ENCODE measurements around the gene MTHFD2.

Gene MTHFD2

DNA sequence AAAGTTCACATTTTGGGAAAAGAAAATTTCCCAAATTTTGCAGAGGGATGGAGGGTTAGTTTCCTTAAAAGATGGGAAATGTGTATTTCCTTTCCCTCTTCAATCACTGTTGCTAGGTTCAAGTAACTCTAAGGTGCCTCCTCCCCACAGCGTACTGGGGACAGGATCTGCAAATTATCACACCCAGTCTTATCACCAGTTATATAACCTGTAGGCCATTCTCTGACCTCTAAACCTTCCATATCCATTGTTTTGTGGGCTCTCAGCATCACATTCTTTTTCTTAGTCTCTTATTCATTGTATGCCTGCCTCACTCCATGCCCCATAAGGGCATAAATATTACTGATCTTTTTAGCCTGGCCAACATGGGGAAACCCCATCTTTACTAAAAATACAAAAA is 3.6 kb upstream of the MTHFD2 start:
- Histone ChIP-seq H3K4me3 (ENCODE audit: low read length) (no peak overlapping the region), H3K36me3 (ENCODE audit: control insufficient read depth, insufficient read depth, low read length) (no peaks in the 10 kb centered on the region), H3K27ac (ENCODE audit: low read length) (no peak overlapping the region), H3K9me3 (ENCODE audit: control insufficient read depth, insufficient read depth, low read length) (no peaks in the 10 kb centered on the region), H3K4me1 (ENCODE audit: control insufficient read depth, insufficient read depth, low read length) (peaks cover 1% of the 10 kb centered on the region; the same call in 1 of the 2 replicates), H3K27me3 (ENCODE audit: control insufficient read depth, insufficient read depth, low read length) (no peaks in the 10 kb centered on the region)
- DNase-seq (ENCODE audit: low read depth, low spot score), result no peak
- no CpG with 5 or more reads among the region's 1 CpG for WGBS (ENCODE audit: insufficient coverage, insufficient read length)

DNA sequence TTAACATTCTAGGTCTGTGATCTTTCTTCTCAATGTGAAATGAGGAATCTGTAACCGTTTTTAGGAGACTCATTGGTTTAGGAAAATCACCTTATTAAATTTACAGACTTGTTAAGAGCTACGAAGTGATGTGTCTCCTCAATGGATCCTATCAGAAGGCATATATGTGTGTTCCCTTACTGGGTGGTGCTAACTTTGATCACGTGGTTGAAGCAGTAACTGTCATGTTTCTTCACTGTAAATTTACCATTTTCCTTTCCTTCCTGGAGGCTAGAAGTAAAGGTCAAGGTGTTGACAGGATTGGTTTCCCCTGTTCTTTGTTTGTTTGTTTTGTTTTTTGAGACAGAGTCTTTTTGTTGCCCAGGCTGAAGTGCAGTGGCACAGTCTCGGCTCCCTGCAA is 1.4 kb upstream of the MTHFD2 start:
- no peak overlapping the region for H3K4me3 ChIP-seq (ENCODE audit: low read length)
- H3K27ac ChIP-seq (ENCODE audit: low read length), result no peak overlapping the region
- no peaks in the 10 kb centered on the region for H3K27me3 ChIP-seq (ENCODE audit: control insufficient read depth, insufficient read depth, low read length)
- DNase-seq (ENCODE audit: low read depth, low spot score), result no peak
- peaks cover 1% of the 10 kb centered on the region; the same call in 1 of the 2 replicates for H3K4me1 ChIP-seq (ENCODE audit: control insufficient read depth, insufficient read depth, low read length)
- no CpG with 5 or more reads among the region's 4 CpGs for WGBS (ENCODE audit: insufficient coverage, insufficient read length)
- H3K9me3 ChIP-seq (ENCODE audit: control insufficient read depth, insufficient read depth, low read length), result no peaks in the 10 kb centered on the region
- no peaks in the 10 kb centered on the region for H3K36me3 ChIP-seq (ENCODE audit: control insufficient read depth, insufficient read depth, low read length)

DNA sequence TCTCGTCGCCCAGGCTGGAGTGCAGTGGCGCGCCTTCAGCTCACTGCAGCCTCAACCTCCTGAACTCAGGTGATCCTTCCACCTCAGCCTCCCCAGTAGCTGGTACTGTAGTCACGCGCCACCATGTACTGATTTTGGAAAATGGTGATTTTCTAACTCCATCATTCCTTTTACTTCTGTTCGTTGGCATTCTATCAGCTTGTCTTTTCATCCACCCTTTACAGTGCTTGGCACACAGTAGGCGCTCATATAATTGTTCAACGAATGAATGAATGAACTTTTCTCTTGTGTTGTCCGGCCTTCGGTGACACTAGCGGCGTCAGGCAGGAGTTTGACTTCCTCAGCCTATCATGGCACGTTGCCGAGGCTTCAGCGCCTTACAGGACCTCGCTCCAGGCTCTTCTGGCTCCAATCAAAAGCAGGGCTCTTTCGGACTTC is 373 bp upstream of the MTHFD2 start:
- DNase-seq (ENCODE audit: low read depth, low spot score), result no peak
- Histone ChIP-seq H3K36me3 (ENCODE audit: control insufficient read depth, insufficient read depth, low read length) (no peaks in the 10 kb centered on the region), H3K4me3 (ENCODE audit: low read length) (peak overlapping the region; percentile 13; the same call in 1 of the 2 replicates), H3K27me3 (ENCODE audit: control insufficient read depth, insufficient read depth, low read length) (no peaks in the 10 kb centered on the region), H3K27ac (ENCODE audit: low read length) (no peak overlapping the region), H3K9me3 (ENCODE audit: control insufficient read depth, insufficient read depth, low read length) (no peaks in the 10 kb centered on the region), H3K4me1 (ENCODE audit: control insufficient read depth, insufficient read depth, low read length) (peaks cover 1% of the 10 kb centered on the region; the same call in 1 of the 2 replicates)
- WGBS (ENCODE audit: insufficient coverage, insufficient read length), result no CpG with 5 or more reads among the region's 18 CpGs

DNA sequence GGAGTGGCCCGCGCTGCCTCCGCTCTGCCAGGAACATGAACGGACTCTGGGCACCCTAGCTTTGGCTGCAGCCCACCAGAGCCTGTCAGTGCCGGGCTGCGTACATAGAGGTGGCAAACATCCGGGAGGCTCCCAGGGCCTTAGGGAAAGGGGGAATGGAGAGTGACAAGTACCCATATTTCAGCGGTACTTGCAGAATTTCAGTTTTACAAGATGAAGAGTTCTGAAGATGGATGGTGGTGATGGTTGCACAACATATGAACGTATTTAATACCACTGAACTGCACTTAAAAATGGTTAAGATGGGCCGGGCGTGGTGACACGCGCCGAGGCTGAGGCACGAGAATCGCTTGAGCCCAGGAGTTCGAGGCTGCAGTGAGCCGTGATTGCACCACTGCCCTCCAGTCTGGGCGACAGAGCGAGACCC is 873 bp downstream of the MTHFD2 start:
- Histone ChIP-seq H3K27ac (ENCODE audit: low read length) (no peak overlapping the region), H3K27me3 (ENCODE audit: control insufficient read depth, insufficient read depth, low read length) (no peaks in the 10 kb centered on the region), H3K9me3 (ENCODE audit: control insufficient read depth, insufficient read depth, low read length) (no peaks in the 10 kb centered on the region), H3K4me3 (ENCODE audit: low read length) (peak overlapping the region; percentile 61), H3K36me3 (ENCODE audit: control insufficient read depth, insufficient read depth, low read length) (no peaks in the 10 kb centered on the region), H3K4me1 (ENCODE audit: control insufficient read depth, insufficient read depth, low read length) (peaks cover 1% of the 10 kb centered on the region; the same call in 1 of the 2 replicates)
- no CpG with 5 or more reads among the region's 20 CpGs for WGBS (ENCODE audit: insufficient coverage, insufficient read length)
- no peak for DNase-seq (ENCODE audit: low read depth, low spot score)

DNA sequence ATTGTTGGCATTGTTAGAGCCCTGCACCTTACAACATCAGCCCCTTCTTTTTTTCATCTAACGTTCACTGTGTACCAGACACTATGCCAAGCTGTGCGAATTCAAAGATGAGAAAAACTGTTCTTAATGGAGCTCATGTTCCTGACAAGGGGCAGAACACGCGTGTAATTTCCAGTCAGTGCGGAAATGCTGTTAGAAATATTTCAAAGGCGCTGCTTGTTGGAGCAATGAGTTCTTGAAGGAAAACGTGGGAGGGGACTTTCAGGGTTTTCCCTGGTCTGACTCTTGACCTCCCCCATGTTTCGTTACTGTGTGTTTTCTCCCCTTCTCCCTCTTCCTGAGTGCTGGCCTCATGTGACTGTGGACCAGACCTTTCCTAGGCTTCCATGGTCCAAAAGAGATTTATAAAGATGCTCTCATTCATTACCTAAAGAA is 1.5 kb downstream of the MTHFD2 start:
- H3K4me3 ChIP-seq (ENCODE audit: low read length), result peak overlapping the region; percentile 61; the same call in 1 of the 2 replicates
- peaks cover 4% of the 10 kb centered on the region; the same call in 1 of the 2 replicates for H3K4me1 ChIP-seq (ENCODE audit: control insufficient read depth, insufficient read depth, low read length)
- no peaks in the 10 kb centered on the region for H3K9me3 ChIP-seq (ENCODE audit: control insufficient read depth, insufficient read depth, low read length)
- H3K36me3 ChIP-seq (ENCODE audit: control insufficient read depth, insufficient read depth, low read length), result peaks cover 3% of the 10 kb centered on the region; the same call in 1 of the 2 replicates
- H3K27me3 ChIP-seq (ENCODE audit: control insufficient read depth, insufficient read depth, low read length), result no peaks in the 10 kb centered on the region
- WGBS (ENCODE audit: insufficient coverage, insufficient read length), result no CpG with 5 or more reads among the region's 8 CpGs
- no peak overlapping the region for H3K27ac ChIP-seq (ENCODE audit: low read length)
- DNase-seq (ENCODE audit: low read depth, low spot score), result no peak

DNA sequence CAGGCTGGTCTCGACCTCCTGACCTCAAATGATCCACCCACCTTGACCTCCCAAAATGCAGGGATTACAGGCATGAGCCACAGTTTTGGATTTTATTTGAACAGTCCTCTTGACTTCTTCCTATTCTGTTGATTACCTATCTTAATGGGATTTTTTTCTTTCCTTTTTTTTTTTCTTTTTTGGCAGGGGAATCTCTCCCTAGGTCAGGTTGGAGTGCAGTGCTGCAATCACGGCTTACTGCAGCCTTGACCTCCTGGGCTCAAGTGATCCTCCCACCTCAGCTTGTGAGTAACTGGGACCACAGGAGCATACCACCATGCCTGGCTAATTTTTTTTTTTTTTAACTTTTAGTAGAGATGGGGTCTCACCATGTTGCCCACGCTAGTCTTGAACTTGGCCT is 2.8 kb downstream of the MTHFD2 start:
- H3K27me3 ChIP-seq (ENCODE audit: control insufficient read depth, insufficient read depth, low read length), result no peaks in the 10 kb centered on the region
- H3K4me1 ChIP-seq (ENCODE audit: control insufficient read depth, insufficient read depth, low read length), result peaks cover 5% of the 10 kb centered on the region
- WGBS (ENCODE audit: insufficient coverage, insufficient read length), result no CpG with 5 or more reads among the region's 3 CpGs
- no peak overlapping the region for H3K27ac ChIP-seq (ENCODE audit: low read length)
- no peaks in the 10 kb centered on the region for H3K9me3 ChIP-seq (ENCODE audit: control insufficient read depth, insufficient read depth, low read length)
- H3K4me3 ChIP-seq (ENCODE audit: low read length), result no peak overlapping the region
- H3K36me3 ChIP-seq (ENCODE audit: control insufficient read depth, insufficient read depth, low read length), result peaks cover 5% of the 10 kb centered on the region
- no peak for DNase-seq (ENCODE audit: low read depth, low spot score)

DNA sequence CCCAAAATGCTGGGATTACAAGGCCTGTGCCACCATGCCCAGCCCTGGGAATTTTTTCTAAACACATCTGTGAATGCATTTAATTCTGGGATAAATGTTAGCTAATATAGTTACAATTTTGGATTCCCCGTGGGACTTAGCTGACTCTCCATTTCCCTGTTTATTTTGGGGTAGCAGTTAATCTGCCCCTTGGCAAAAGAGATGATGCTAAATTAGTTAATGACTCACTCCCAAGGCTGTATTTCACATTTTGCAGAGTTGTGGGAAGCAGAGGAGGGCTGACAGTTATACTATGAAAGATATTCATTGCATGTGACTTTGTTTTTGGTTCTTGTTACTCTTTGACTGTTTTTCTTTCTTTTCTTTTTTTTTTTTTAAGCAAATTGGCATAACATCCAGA is 3.2 kb downstream of the MTHFD2 start:
- no peak overlapping the region for H3K27ac ChIP-seq (ENCODE audit: low read length)
- peaks cover 7% of the 10 kb centered on the region for H3K36me3 ChIP-seq (ENCODE audit: control insufficient read depth, insufficient read depth, low read length)
- no peaks in the 10 kb centered on the region for H3K27me3 ChIP-seq (ENCODE audit: control insufficient read depth, insufficient read depth, low read length)
- no peak overlapping the region for H3K4me3 ChIP-seq (ENCODE audit: low read length)
- no CpG with 5 or more reads among the region's 1 CpG for WGBS (ENCODE audit: insufficient coverage, insufficient read length)
- H3K9me3 ChIP-seq (ENCODE audit: control insufficient read depth, insufficient read depth, low read length), result no peaks in the 10 kb centered on the region
- peaks cover 7% of the 10 kb centered on the region for H3K4me1 ChIP-seq (ENCODE audit: control insufficient read depth, insufficient read depth, low read length)
- no peak for DNase-seq (ENCODE audit: low read depth, low spot score)

DNA sequence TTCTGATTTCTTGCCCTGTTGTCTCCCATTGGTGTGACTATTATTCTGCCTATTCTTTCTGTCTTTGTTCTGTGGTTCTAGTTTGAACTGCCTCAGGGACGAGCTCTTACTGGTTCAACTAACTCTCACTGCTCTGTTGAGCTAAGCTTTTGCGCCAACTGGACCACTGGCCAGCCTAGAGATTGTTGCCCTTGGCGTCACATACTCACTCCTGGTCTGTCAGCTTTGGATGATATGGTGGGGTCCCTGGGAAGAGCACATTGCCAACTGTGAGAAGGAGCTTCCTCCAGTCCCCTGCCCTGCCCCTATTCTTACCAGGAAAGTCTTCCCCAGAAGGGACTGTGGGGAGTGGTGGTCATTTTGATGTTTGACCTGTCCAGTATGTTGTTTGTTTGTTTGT is 6.0 kb downstream of the MTHFD2 start:
- no CpG with 5 or more reads among the region's 3 CpGs for WGBS (ENCODE audit: insufficient coverage, insufficient read length)
- Histone ChIP-seq H3K27me3 (ENCODE audit: control insufficient read depth, insufficient read depth, low read length) (no peaks in the 10 kb centered on the region), H3K9me3 (ENCODE audit: control insufficient read depth, insufficient read depth, low read length) (no peaks in the 10 kb centered on the region), H3K36me3 (ENCODE audit: control insufficient read depth, insufficient read depth, low read length) (peaks cover 11% of the 10 kb centered on the region), H3K27ac (ENCODE audit: low read length) (no peak overlapping the region), H3K4me1 (ENCODE audit: control insufficient read depth, insufficient read depth, low read length) (peaks cover 6% of the 10 kb centered on the region), H3K4me3 (ENCODE audit: low read length) (no peak overlapping the region)
- no peak for DNase-seq (ENCODE audit: low read depth, low spot score)

DNA sequence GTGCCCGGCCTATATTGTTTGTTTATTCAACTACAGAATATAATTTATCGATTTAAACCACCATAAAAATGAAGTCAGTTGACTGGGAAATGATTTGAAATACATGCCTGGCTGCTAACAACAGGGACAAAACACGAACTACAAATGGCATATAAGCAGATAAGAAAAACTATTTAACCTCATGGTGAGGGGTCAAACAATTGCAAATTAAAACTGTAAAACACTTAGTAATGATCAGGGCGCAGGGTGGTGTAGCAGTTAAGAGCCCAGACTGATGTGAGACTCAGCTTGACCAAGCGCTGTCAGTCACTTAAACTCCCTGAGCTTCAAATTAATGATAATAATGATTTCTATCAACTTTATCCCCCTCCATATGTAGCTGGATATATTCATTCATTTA is 6.7 kb downstream of the MTHFD2 start:
- Histone ChIP-seq H3K4me3 (ENCODE audit: low read length) (no peak overlapping the region), H3K27ac (ENCODE audit: low read length) (no peak overlapping the region), H3K36me3 (ENCODE audit: control insufficient read depth, insufficient read depth, low read length) (peaks cover 16% of the 10 kb centered on the region), H3K9me3 (ENCODE audit: control insufficient read depth, insufficient read depth, low read length) (no peaks in the 10 kb centered on the region), H3K4me1 (ENCODE audit: control insufficient read depth, insufficient read depth, low read length) (peaks cover 6% of the 10 kb centered on the region), H3K27me3 (ENCODE audit: control insufficient read depth, insufficient read depth, low read length) (no peaks in the 10 kb centered on the region)
- no peak for DNase-seq (ENCODE audit: low read depth, low spot score)
- WGBS (ENCODE audit: insufficient coverage, insufficient read length), result no CpG with 5 or more reads among the region's 5 CpGs

DNA sequence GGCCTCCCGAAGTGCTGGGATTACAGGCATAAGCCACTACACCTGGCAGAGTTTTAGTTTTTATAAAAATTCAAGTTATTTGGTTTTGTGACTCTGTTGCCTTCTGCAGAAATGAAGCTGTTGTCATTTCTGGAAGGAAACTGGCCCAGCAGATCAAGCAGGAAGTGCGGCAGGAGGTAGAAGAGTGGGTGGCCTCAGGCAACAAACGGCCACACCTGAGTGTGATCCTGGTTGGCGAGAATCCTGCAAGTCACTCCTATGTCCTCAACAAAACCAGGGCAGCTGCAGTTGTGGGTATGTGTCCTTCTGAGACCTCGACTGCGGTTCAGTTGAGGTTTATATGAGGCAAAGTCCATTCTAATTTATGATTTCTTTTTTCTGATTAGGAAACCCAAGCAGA is 7.2 kb downstream of the MTHFD2 start:
- WGBS (ENCODE audit: insufficient coverage, insufficient read length), result no CpG with 5 or more reads among the region's 6 CpGs
- DNase-seq (ENCODE audit: low read depth, low spot score), result no peak
- no peaks in the 10 kb centered on the region for H3K27me3 ChIP-seq (ENCODE audit: control insufficient read depth, insufficient read depth, low read length)
- peaks cover 16% of the 10 kb centered on the region for H3K36me3 ChIP-seq (ENCODE audit: control insufficient read depth, insufficient read depth, low read length)
- H3K9me3 ChIP-seq (ENCODE audit: control insufficient read depth, insufficient read depth, low read length), result no peaks in the 10 kb centered on the region
- H3K27ac ChIP-seq (ENCODE audit: low read length), result no peak overlapping the region
- peaks cover 6% of the 10 kb centered on the region for H3K4me1 ChIP-seq (ENCODE audit: control insufficient read depth, insufficient read depth, low read length)
- no peak overlapping the region for H3K4me3 ChIP-seq (ENCODE audit: low read length)

DNA sequence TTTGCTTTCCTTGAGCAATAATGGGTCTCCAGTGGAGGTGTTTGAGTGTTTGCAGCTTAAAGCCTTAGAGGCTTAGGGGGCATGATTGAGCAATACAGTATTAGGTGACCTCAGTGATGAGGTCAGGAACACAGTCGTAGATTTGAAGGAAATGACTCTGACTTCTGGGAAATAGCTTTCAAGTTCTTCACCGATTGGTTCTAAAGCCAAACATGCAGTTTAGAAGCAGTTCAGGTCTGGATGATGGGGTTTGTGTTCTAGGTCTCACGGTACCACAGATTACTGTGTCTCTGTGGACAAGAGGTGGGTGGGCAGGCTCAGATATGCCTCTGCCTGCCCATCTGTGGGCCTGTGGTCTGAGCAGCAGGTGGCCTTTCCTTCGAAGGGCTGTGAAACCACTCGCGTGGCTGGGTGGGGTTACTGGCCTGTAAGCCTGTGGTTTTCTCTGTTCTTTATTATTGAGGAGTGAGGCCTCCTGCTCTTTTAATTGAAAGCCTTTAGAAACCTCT is 7.8 kb downstream of the MTHFD2 start:
- peaks cover 19% of the 10 kb centered on the region for H3K36me3 ChIP-seq (ENCODE audit: control insufficient read depth, insufficient read depth, low read length)
- no peak overlapping the region for H3K4me3 ChIP-seq (ENCODE audit: low read length)
- no peak overlapping the region for H3K27ac ChIP-seq (ENCODE audit: low read length)
- WGBS (ENCODE audit: insufficient coverage, insufficient read length), result no CpG with 5 or more reads among the region's 6 CpGs
- DNase-seq (ENCODE audit: low read depth, low spot score), result no peak
- H3K27me3 ChIP-seq (ENCODE audit: control insufficient read depth, insufficient read depth, low read length), result no peaks in the 10 kb centered on the region
- H3K9me3 ChIP-seq (ENCODE audit: control insufficient read depth, insufficient read depth, low read length), result no peaks in the 10 kb centered on the region
- peaks cover 6% of the 10 kb centered on the region for H3K4me1 ChIP-seq (ENCODE audit: control insufficient read depth, insufficient read depth, low read length)
